Measurements from ENCODE around the gene MORN2.

Gene MORN2

GRCh38 chr2:38889575-38889974 is 13.8 kb downstream of the MORN2 start, which contains the start of gene ARHGEF33:
ARHGEF33 (plus strand) TSS chr2:38889875; CDS start chr2:38919448, 29,573 bp downstream.
- DNase-seq (ENCODE audit: low read depth) = no peak

- no peak for DNase-seq (ENCODE audit: low read depth)
Measured at GRCh38 chr2:38892819-38893218, 17.0 kb downstream of the MORN2 start.

GRCh38 chr2:38898256-38898655 is 22.5 kb downstream of the MORN2 start:
- DNase-seq (ENCODE audit: low read depth) = no peak

- no peak for DNase-seq (ENCODE audit: low read depth)
Measured at GRCh38 chr2:38900726-38901125, 24.9 kb downstream of the MORN2 start.

- DNase-seq (ENCODE audit: low read depth) = no peak
Measured at GRCh38 chr2:38905251-38905650, 29.5 kb downstream of the MORN2 start.

GRCh38 chr2:38907242-38907641 is 31.5 kb downstream of the MORN2 start:
- no peak for DNase-seq (ENCODE audit: low read depth)

- DNase-seq (ENCODE audit: low read depth) = no peak
Measured at GRCh38 chr2:38907743-38908562, 32.2 kb downstream of the MORN2 start.

- DNase-seq (ENCODE audit: low read depth) = no peak
Measured at GRCh38 chr2:38909872-38910271, 34.1 kb downstream of the MORN2 start.

- no peak for DNase-seq (ENCODE audit: low read depth)
Measured at GRCh38 chr2:38911191-38911590, 35.4 kb downstream of the MORN2 start.

- DNase-seq (ENCODE audit: low read depth) = no peak
Measured at GRCh38 chr2:38912619-38913018, 36.8 kb downstream of the MORN2 start.

- no peak for DNase-seq (ENCODE audit: low read depth)
Measured at GRCh38 chr2:38922389-38922788, 46.6 kb downstream of the MORN2 start.

- DNase-seq (ENCODE audit: low read depth) = no peak
Measured at GRCh38 chr2:38922902-38923301, 47.1 kb downstream of the MORN2 start.

GRCh38 chr2:38925982-38926381 is 50.2 kb downstream of the MORN2 start:
- no peak for DNase-seq (ENCODE audit: low read depth)

GRCh38 chr2:38930600-38930999 is 54.8 kb downstream of the MORN2 start:
- DNase-seq (ENCODE audit: low read depth) = no peak

Measured in stimulated activated CD8-positive, alpha-beta memory T cell treated with anti-CD3 and anti-CD28 coated beads, Interleukin-15, amount 100 ng/mL, for 1 hour (primary cell).